Ammon's horn (tissue), 1 donor: ENCODE results near the gene TSR3.

Source experiments
- DNase-seq: peaks from one replicate; pipeline ENCODE4 v3.0.0-alpha.2; 2016; ENCODE audit warnings: low spot score

Gene TSR3

GRCh38 chr16:1323296-1324239 is 28.1 kb downstream of the TSR3 start:
- peak; percentile 76 for DNase-seq

GRCh38 chr16:1322407-1322806 is 29.3 kb downstream of the TSR3 start:
- DNase-seq: no peak

- no peak for DNase-seq
Observed at GRCh38 chr16:1320658-1321240, 30.9 kb downstream of the TSR3 start.

GRCh38 chr16:1320097-1320496 is 31.6 kb downstream of the TSR3 start:
- no peak for DNase-seq

- DNase-seq: no peak
Observed at GRCh38 chr16:1319041-1319440, 32.6 kb downstream of the TSR3 start.

DNA sequence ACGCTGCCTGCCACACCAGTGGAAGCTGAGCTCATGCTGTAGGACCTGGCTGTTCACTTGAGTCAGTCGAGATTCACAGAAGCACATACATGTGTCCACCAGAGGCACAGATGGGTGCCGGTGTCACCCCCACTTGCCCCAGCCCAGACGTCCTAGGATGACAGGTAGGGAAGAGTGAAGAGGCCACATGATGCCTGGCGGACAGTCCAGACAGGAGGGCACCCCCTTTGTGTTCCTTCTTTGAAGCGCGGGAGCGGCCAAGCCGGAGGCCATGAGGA is 33.5 kb downstream of the TSR3 start:
- no peak for DNase-seq

GRCh38 chr16:1317479-1318267 is 34.0 kb downstream of the TSR3 start:
- no peak for DNase-seq

DNA sequence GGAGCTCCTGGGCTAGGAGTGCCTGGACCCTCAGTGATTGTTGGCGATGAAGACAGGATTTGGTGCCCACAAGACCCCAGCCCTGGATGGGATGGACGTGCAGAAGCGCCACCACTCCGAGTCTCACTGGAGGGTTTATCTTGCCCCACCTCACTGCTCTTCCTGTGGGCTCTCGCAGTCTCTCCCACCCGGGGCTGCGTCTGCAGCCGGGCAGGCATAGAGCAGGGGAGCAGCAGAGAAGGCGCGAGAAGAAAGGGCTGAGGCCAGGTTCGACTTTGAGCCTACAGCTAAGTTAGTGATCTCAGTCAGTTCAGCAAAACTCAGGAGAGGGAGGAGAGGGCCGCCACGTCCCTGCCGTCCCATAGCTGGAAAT is 35.7 kb downstream of the TSR3 start:
- DNase-seq: no peak

- no peak for DNase-seq
Observed at GRCh38 chr16:1315081-1316032, 36.3 kb downstream of the TSR3 start.

DNA sequence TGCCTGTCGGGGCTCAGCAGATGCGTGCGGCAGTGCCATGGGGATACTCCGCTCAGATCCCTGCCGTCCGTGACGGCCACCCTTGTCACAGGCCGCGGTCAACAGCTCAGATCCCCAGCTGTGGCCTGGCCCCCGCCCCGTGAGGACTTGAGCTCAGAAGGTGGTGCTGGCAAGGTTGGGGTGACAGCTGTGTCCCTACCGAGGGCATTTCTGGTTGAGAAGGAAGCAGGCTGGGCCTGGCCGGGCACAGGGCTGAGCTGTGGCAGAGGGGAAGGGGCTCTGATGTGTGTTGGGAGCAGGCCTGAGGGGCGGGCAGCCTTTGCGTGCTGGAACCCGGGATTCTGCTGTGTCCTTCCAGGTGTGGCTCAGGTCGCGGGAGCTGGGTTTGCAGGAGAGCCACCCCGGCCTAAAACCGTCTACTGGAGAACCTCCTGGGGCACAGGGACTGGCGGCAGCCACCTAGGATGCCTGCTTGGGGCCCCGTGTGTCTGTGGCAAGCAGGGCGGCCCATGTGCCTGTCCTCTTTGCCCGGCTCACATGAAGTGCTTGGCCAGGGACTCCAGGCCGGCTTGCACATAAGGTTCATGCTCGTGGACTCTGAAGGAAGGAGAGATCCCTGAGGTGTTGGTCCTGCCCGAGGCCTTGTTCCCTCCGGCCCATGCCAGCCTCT is 37.1 kb downstream of the TSR3 start:
- DNase-seq: no peak

- no peak for DNase-seq
Observed at GRCh38 chr16:1313721-1314369, 37.8 kb downstream of the TSR3 start.

- no peak for DNase-seq
Observed at GRCh38 chr16:1312903-1313302, 38.8 kb downstream of the TSR3 start.

GRCh38 chr16:1312467-1312816 is 39.2 kb downstream of the TSR3 start:
- DNase-seq: no peak

GRCh38 chr16:1311738-1312466 is 39.8 kb downstream of the TSR3 start:
- DNase-seq: no peak

- no peak for DNase-seq
Observed at GRCh38 chr16:1311212-1311737, 40.4 kb downstream of the TSR3 start.

GRCh38 chr16:1310832-1311200 is 40.9 kb downstream of the TSR3 start:
- DNase-seq: no peak

- no peak for DNase-seq
Observed at GRCh38 chr16:1309888-1310831, 41.5 kb downstream of the TSR3 start.

GRCh38 chr16:1308977-1309885 is 42.4 kb downstream of the TSR3 start, which contains the start of gene UBE2I:
Gene UBE2I, plus strand, starts transcription at chr16:1309636. Its CDS starts 4,395 bp downstream, at chr16:1314031.
- peak; percentile 98 for DNase-seq
